GM19043 (cell line): ENCODE measurements around the gene RNF38.
"Not testable (repeated sequence)": the region's sequence is repeated elsewhere in the genome, so short reads cannot be mapped to it uniquely, and the experiment has no call there.

ENCODE experiments used
- ATAC-seq: cut with Tn5 transposase; IDR thresholded peaks from one replicate; pipeline ENCODE4 v1.9.1; 2021; ENCODE audit warnings: low read depth; ENCODE audit not compliant: unreplicated experiment

The RNF38 gene

DNA sequence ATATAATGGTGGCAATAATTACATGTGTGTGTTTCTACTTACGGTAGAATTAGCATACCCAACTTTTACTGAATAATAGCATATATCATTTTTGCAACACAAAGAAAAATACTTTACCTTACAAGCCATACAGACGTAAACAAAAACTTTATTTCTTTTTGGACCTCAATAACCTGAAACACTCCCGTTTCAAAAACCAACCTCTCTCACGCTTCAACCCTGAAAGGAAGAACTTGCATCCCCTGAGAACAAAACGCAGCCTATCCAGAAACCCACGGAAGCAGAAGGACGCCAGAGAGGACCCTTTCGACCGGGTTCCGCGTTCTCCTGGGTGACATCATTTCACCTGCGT, at the start of gene RNF38:
TSS of gene RNF38 (minus strand) at position 290 of the 352 bp plus-strand sequence. CDS start at position 129, 161 bp downstream.
- no peak for ATAC-seq

DNA sequence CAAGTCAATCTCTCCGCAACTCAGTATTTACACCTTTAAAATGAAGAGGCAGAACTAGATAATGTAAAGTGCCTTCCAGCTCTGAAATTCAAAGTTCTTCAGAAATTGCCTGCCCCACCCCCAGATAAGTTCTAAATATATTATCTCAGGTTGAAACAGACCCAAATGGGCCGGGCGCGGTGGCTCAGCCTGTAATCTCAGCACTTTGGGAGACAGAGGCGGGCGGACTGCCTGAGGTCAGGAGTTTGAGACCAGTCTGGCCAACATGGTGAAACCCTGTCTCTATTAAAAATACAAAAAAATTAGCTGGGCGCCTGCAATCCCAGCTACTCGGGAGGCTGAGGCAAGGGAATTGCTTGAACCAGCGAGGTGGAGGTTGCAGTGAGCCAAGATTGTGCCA, 48.5 kb upstream of the RNF38 start:
- ATAC-seq = not testable (repeated sequence)

DNA sequence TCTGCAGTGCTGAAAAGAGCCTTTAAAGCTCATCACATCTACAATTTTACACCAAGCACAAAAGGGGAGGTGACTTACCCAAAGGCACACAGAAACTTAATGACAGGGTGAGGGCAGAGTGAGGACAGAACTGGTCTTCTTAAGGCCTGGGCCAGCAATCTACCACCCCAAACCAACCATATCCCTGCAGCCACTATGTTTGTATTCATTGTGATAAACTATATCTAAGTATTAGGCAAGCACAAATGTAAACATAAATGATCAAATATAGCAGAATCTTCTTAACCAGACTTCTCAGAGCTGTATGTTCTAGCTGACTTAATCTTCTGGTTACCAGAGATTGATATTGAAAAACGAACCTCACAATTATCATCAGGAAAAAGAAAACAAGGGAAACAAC, 47.9 kb upstream of the RNF38 start:
- no peak for ATAC-seq

DNA sequence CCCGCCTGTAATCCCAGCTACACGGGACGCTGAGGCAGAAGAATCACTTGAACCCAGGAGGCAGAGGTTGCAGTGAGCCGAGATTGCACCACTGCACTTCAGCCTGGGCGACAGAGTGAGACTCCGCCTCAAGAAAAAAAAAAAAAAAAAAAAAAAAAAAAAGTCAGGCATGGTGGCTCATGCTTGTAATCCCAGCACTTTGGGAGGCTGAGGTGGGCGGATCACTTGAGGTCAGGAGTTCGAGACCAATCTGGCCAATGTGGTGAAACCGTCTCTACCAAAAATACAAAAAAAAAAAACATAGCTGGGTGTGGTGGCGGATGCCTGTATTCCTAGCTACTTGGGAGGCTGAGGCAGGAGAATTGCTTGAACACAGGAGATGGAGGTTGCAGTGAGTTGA, 46.6 kb upstream of the RNF38 start:
- not testable (repeated sequence) for ATAC-seq

DNA sequence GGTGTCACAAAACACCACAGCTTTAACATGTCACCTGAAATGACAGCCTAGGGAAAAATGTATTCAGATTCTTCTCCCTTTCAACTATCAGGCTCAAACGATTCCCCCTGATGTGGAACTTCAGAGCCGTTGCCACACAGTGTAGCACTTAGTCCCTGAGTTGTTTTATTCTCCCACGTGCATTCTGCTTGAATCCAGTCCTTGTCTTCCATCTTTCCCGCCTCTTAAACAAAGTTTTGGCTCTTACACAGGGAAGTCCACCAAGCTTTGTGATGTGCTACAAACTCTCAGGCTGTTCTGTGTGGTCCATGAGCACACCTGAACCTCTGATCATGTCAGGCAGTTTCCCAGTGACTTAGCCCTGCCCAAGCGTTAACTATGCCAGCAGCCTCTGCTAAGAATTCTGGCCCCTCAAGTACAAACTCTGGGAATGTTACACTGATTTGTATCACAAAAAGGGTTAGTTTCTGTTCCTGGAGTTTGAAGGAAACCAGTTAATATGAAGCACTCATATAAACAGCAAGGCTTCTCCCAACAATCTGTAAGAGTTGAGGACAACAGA, 45.8 kb upstream of the RNF38 start:
- no peak for ATAC-seq

DNA sequence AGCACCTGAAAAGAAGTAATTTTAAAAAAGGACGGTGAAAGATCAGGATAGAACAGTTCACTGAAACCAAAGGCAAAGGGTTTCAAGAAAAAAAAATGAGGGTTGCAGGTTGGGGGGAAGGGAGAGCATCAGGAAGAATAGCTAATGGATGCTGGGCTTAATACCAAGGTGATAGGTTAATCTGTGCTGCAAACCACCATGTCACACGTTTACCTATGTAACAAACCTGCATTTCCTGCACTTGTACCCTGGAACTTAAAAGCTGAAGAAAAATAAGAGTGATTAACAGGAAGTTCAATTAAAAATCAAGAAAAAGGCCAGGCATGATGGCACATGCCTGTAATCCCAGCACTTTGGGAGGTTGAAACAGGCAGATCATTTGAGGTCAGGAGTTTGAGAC, 44.1 kb upstream of the RNF38 start:
- ATAC-seq = no peak

DNA sequence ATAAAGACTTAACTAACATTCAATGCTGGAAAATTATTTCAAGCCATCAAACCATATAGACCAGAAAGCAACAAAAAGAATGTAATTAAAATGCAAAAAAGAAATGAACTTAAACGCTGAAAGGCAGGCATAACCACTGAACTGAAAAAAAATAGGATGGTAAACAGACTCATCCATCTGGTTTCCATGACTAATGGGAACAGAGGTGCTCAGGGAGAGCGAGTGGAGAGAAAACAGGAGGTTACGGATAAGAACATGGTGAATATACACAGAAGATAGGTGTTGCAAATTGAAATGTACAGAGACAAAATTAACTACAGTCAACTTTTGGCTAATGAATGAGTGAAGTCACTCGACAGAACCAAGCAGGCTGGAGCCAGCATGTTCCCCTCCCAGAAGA, 43.5 kb upstream of the RNF38 start:
- no peak for ATAC-seq

DNA sequence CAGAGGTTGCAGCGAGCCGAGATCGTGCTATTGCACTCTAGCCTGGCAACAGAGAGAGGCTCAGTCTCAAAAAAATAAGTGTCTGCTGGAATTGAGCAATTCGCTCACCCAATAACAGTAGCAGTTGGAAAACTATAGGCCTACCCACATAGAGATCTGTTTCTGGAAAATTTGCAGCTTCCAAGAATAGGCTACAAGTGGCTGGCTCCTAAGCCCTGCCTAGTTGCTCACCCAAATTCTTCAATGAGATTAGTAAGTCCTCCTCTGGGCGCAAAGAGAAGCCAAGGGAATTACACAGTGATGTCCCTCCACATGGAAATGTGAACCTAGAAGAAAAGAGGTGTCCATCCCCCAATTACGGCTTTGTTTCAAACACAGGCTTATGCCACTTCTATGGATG, 42.6 kb upstream of the RNF38 start:
- ATAC-seq = no peak

DNA sequence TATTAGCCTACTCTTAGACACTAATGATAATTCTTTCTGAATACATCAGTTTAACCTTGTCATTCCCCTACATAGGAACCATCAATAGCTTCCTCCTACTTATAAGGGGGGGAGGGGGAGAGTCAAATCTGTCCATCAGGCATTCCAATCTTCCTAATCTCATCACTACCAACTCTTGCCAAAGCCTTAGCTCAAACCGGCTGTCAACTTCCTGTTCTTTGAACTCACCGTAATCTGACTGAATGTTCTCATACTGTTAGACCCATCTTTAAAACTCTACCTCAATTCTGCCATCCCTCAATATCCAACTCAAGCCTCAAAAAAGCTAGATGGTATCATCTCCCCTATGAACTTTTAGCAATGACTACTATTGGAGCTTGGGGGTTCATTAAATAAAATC, 41.9 kb upstream of the RNF38 start:
- ATAC-seq = no peak

DNA sequence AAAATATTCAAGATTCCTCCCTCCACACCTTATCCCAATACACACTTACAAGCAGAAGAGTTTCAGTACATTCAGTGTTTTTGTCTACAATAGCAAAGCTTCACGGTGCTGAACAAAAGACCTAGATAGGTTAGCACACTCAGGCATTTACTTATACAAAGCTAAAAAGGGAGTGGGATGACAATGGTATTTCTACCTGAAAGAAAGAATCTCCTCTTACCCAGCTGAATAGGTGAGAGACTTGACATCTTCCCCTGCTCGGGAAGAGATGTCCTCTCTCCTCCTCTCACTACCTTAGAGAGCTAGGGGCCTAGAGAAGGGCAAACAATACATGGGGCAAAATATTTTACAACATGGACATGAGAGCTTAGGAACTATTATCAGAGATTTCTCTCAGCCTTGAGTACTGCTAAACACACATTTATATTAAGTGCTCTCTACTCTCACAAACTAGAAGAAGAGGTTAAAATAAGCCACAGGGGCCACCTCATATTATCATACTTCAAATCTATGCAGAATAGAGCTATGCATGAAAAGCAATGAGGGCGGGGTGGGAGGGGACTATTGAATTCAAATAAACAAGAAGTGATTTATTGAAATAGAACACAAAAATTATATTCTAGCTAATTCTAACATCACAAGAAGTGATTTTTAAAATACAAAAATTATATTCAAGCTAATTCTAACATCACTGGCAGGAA, 38.6 kb upstream of the RNF38 start:
- ATAC-seq = no peak

DNA sequence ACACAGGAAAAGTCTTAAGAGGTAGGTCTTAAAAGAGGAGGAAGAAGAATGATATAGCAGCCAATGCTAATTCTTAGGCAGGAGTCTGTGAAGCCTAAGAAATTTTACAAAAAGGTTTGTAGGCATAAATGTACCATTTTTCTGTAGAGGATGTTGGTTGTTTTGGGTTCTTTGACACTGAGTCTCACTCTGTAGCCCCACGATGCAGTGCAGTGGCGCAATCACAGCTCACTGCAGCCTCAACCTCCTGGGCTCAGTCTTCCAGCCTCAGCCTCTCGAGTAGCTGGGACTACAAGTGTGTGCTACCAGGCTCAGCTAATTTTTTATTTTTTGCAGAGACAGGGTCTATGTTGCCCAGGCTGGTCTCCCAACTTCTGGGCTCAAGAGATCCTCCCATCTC, 37.7 kb upstream of the RNF38 start:
- no peak for ATAC-seq

DNA sequence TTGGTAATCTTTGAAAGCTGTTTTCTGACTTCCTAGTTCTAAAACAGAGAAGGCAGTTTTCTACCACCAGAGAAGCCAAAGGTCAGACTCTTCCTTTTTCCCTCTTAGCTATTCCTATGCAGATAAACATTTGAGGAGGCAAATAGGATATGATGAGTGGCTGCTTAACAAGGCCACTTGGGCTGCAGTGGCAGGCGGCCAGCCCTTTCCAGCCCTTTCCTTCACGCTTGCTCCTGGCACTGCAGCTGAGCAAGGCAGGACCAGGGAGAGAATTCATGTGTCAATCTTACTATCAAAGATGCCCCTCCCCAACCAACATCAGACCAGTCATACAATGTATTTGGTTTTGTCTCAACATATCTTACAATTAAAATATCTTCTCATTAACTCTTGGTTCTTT, 36.8 kb upstream of the RNF38 start:
- ATAC-seq = no peak

DNA sequence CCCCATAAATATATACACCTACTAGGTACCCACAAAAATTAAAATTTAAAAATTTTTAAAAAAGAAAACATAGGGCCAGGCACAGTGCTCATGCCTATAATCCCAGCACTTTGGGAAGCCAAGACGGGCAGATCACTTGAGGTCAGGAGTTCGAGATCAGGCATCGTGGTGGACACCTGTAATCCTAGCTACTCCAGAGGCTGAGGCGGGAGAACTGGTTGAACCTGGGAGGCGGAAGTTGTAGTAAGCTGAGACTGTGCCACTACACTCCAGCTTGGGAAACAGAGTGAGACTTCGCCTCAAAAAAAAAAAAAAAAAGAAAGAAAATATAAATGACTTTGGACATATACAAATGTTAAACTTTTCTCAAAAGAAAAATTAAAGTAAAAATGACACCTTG, 33.3 kb upstream of the RNF38 start:
- ATAC-seq = no peak

DNA sequence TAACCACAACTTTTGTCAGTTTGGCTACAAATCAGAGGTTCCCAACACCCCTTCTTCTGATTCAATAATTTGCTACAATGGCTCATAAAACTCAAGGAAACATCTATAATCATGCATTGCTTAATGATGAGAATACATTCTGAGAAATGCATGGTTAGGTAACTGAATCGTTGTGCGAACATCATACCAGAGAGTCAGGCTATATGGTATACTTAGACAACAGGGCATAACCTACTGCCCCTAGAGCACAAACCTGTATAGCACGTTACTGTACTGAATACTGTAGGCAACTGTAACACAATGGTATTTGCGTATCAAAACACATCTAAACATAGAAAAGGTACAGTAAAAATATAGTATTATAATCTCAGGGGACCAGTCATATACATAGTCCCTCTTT, 31.0 kb upstream of the RNF38 start:
- no peak for ATAC-seq

DNA sequence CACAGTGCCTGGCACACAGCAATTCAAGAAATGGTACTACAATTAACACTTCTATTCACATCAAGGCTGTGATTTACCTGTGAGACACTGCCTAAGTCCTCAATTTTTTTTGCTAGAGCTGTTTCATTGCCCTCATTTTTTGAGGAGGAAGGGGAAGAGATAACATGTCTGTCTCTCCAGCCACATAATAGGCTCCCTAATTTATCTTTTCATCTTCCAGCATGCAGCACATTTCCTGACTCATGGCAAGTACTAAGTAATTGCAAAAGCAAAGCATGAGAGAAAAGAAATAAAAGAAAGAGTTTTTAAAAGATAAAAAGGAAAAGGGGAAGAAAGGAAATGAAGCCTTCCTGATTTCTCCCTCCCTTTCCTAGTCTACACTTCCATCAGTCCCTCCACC, 26.9 kb upstream of the RNF38 start:
- no peak for ATAC-seq

DNA sequence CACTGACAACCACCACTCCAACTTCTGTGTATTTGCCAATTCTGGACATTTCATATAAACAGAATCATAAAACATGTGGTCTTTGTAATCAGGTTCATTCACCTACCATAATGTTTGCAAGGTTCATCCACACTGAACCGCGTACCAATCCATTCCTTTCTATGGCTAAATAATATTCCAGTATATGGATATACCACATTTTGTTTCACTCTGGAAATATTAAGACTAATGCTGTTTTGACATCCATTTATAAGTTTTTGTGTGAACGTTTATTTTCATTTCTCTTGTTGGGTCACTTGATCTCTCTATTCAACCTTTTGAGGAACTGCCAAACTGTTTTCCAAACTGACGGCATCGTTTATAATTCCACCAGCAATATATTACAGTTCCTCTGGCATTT, 26.3 kb upstream of the RNF38 start:
- ATAC-seq = no peak

DNA sequence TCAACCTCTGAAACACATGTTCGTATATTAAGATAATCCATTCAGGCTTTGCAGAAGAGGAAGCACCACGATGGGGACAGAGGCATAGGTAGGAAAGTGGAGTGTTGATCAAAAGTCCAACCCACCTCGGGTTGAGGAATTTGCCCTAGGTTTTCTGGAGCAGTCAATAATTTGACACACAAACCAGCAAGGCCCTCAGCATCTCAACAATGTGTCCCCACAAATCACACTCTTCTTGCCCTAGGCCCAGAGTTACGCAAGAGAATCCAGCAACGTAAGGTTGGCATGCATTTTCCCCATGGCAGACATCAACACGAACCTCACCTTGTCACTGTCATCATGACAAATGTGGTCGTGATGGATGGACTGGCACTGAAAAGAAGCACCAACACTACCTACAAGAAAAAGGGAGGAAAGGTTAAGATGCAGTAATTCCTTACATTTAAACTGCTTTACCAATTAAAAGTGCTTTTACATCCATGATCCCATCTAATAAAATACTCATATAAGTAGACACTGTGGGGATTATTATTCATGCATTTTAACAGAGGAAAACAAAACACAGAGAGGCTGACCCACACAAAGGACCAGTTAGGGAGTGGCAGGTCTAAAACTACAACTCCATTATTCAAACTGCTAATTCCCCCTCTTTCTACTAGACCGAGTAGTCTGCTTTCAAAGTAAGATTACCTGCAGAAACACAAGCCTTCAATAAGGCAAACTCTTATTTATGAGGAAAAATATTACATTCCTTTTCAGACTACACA, 24.4 kb upstream of the RNF38 start:
- no peak for ATAC-seq

DNA sequence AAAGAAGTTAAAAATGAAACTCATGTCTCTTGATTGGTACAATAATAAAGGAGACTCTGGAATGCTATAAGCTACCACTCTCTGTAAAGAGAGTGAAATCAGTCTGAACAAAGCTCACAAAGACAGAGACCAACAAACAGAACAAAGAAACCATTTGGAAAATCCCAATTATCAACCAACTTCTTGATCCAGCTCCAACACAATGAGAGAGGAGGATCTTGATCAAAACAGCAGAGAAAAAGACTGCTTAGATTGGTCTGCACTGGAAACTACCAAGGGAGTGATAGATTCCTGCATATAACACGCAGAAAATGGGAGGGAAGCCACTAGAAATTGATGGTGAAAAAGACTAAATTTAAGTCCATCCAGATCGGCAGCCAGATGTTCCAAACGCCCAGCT, 23.1 kb upstream of the RNF38 start:
- no peak for ATAC-seq

DNA sequence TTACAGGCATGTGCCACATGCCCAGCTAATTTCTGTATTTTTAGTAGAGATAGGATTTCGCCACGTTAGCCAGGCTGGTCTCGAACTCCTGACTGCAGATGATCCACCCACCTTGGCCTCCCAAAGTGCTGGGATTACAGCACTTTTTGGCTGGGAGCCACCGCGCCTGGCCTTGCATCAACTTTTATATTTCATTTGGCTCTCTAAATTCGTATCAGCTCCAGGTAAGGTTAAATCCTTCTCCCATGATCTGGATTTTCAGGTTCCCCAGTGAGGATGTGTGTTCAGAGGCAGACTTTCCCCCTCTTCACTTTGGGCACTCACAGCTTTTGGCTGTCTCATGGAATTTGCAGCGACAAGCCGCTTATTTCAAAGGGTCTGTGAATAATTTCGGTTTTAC, 16.8 kb upstream of the RNF38 start:
- ATAC-seq = no peak

DNA sequence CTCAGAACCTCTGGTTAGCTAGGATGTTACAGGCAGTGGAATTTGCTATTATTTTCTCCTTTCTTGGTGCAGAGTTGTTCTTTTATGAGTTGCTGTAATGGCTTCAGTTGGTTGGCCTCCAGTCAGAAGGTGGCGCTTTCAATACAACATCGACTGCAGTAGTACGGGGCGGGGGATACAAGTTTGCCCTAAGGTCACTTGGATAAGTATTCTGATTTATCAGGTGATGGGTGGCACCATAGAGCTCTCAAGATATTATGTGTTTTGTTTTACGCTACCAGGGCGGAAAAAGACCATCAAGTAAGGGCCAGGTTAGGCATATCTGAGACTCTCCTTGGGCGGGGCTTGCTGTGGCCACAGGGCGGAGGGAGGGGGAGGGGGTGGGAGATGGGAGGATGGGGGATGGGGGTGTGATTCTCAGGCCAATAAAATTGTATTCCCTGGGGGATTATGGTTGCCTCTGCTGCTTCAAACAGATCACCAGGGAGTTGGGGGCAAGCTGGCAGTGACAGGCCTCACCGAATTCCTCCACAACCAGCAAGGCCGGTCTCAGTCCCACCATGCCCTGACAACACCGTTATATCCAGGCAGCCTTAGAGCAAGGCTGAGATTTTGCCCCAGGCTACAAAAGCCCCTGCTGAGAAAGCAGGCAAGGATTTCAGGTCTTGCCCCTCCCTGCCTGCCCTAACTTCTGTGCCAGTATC, 15.9 kb upstream of the RNF38 start:
- no peak for ATAC-seq

DNA sequence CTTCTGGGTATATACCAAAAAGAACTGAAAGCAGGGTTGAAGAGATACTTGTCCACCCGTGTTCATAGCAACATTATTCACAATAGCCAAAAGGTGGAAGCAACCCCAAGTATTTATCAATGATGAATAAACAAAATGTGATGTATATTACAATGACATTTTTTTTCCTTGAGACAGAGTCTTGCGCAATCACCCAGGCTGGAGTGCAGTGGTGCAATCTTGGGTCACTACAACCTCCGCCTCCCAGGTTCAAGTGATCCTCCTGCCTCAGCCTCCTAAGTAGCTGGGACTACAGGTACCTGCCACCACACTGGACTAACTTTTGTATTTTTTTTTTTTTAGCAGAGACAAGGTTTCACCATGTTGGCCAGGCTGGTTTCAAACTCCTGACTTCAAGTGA, 11.3 kb upstream of the RNF38 start:
- not testable (repeated sequence) for ATAC-seq
